Vagina (tissue), 2 donors: Measurements from ENCODE around the gene METTL3. TPM values are rescaled to one million over a fixed set of nuclear protein-coding genes. Genes with fewer than 3 reads are reported as not detected.
A peak's percentile ranks its signal among the peaks of the same experiment; 100 is the strongest.

Experiments
- DNase-seq, 2 donors: peaks; one replicate each; pipeline ENCODE4 v3.0.0-alpha.2; 2017; ENCODE audit errors: extremely low spot score in 2 of 2
- H3K27ac ChIP-seq: fragments of 200-600 bp; sonication (generic); one replicate; pipeline ENCODE4 v1.5.1; 2019
- H3K27me3 ChIP-seq: fragments of 200-600 bp; sonication (generic); one replicate; pipeline ENCODE4 v1.5.1; 2019
- H3K36me3 ChIP-seq, 2 donors: fragments of 200-600 bp; sonication (generic); one replicate each; pipeline ENCODE4 v1.5.1; 2017 to 2019
- H3K4me1 ChIP-seq: fragments of 200-600 bp; sonication (generic); one replicate; pipeline ENCODE4 v1.5.1; 2019
- H3K4me3 ChIP-seq, 2 donors: fragments of 200-600 bp; sonication (generic); 1 replicate in 1 of 2; 2 replicates in 1 of 2; pipeline ENCODE4 v1.5.1; 2016 to 2019
- H3K9me3 ChIP-seq: fragments of 200-600 bp; sonication (generic); one replicate; pipeline ENCODE4 v1.5.1; 2019
- POLR2A ChIP-seq, 2 donors: fragments of 450-650 bp; IDR thresholded peaks; one replicate each; pipeline ENCODE4 v1.6.1; 2017; ENCODE audit warnings: antibody characterized with exemption in 2 of 2, mild to moderate bottlenecking in 2 of 2, moderate library complexity in 2 of 2
- POLR2AphosphoS5 ChIP-seq, 2 donors: sonication (generic); formaldehyde crosslinking; IDR thresholded peaks; one replicate each; pipeline ENCODE4 v1.9.0; 2017; ENCODE audit warnings: antibody characterized with exemption in 2 of 2, mild to moderate bottlenecking in 2 of 2, low read depth in 1 of 2; ENCODE audit not compliant: insufficient read depth in 1 of 2
- intact Hi-C: fragments of 100-400 bp; cut with DNase I; formaldehyde crosslinking; loops from one replicate; pipeline ENCODE4 v1.15.1; 2023
- total RNA-seq: library from RNA; depleted of rRNA; stranded (reverse); fragments of >200 nt; gene quantifications from one replicate; pipeline ENCODE4 v1.2.3, GENCODE V29; 2016
- TF ChIP-seq, protein P1 (sequence below), 3 experiments: fragments of 450-650 bp in 2 of 3; fragments of 200-600 bp in 1 of 3; sonication (generic) in 1 of 3; IDR thresholded peaks; one replicate each; pipeline ENCODE4 v1.5.1; 2017 to 2019; ENCODE audit warnings: antibody characterized with exemption in 3 of 3, mild to moderate bottlenecking in 2 of 3, moderate library complexity in 2 of 3

METTL3 gene
- total RNA-seq, 1 donor from 2014 or later: 71.5 TPM

DNA sequence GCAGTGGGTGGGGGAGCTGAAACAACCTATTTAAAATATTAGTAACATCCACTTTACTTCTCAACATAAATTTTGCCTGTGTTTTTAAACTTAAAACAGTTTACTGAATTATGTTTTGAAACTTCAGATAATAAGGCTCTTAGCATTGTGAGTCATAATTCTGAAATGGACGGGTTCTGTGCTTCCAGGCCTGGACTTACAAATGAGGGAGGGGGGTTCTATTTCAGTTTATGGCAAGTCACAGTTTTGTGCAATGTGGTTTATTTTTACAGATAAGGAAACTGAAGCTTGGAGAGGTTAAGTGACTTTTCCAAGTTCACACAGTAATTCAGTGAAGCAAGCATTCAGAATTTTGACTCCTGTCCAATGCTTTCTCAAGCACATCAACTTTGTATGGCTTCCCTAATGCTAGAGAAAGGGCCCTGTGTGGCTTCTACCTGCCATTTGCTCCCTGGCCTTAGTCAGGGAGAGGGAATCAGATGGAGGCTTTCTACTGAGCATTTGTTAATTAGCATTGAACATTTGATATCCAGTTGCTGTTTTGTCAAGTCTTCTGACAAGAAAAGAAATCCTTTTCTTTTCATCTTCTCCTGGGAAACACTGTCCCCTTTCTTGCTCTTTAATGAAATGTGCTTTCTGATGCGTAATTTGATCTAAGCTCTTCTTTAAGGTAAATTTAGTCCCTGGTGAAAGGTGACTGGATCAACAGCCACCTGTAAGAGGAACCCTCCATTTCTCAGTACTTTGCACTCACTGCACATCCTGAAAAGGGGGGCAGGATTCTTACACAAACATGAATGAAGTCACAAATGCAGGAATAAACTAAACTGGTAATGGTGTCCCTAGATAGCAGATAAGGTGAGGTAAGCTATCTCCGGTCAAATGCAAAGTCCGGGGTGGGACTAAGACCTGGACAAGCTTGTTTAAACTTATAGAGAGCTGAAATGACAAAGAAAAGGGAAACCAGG lies 17.5 kb upstream of the METTL3 start:
- peaks cover 6% of the 10 kb centered on the region for H3K4me1 ChIP-seq
- no peaks in the 10 kb centered on the region for H3K36me3 ChIP-seq
- H3K9me3 ChIP-seq: no peaks in the 10 kb centered on the region
- DNase-seq: no peak
- no peaks in the 10 kb centered on the region for H3K27me3 ChIP-seq
- no peak overlapping the region for H3K27ac ChIP-seq
- no peak overlapping the region for H3K4me3 ChIP-seq
- intact Hi-C loops: no loop called here
- TF ChIP-seq POLR2A (IDR thresholded peaks at IDR 0.05) (no peak), POLR2AphosphoS5 (IDR thresholded peaks at IDR 0.05; ENCODE audit: insufficient read depth in 1 of 2, low read depth in 1 of 2) (no peak)
- TF ChIP-seq, protein P1, sequence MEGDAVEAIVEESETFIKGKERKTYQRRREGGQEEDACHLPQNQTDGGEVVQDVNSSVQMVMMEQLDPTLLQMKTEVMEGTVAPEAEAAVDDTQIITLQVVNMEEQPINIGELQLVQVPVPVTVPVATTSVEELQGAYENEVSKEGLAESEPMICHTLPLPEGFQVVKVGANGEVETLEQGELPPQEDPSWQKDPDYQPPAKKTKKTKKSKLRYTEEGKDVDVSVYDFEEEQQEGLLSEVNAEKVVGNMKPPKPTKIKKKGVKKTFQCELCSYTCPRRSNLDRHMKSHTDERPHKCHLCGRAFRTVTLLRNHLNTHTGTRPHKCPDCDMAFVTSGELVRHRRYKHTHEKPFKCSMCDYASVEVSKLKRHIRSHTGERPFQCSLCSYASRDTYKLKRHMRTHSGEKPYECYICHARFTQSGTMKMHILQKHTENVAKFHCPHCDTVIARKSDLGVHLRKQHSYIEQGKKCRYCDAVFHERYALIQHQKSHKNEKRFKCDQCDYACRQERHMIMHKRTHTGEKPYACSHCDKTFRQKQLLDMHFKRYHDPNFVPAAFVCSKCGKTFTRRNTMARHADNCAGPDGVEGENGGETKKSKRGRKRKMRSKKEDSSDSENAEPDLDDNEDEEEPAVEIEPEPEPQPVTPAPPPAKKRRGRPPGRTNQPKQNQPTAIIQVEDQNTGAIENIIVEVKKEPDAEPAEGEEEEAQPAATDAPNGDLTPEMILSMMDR (IDR thresholded peaks at IDR 0.05): no peak

DNA sequence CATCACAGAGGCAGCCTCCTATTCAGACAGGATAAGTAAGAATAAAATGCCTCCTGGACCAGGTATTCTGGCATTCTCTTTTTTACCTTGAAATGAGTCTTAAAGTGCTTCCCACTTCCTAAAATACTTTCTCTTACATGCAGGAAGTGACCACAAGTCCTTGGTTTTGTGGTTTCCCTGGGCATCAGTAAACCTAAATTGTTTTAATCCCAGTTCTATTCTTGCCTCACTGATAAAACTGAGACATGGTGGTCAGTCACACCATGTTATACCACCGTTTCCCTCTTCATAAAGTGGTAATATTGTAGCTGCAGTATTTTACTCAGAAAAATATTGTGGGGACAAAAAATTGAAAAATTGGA lies 16.2 kb upstream of the METTL3 start:
- intact Hi-C loops: no loop called here
- no peak overlapping the region for H3K27ac ChIP-seq

DNA sequence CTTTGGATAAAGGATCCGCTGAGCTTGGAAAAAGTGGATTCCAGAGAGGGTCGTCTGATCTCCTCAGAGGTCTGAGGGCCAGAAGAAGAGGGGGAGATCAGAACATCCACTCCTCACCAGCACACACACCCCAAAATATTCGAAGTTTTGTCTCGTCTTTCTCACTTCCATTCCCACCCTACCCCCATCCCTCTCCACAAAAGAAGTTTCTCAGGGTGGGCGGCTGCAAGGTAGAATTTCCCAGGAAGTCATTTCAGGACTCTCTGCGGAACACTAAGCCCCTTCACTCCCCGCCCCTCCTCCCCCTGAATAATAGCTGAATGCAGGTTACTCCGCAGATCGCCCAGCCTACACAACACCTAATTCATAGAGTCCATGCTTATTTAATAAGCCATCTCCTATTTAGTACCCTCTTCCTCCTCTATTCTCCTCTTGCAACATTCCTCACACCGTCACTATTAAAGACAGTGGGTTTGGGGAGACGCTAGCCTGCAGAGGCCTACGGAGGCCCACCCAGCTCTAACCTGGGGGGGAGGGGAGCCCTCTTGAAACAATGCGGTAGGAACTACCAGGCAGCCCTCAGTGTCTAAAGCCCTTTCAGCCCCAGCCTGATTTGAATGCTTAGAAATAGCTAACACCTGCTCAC lies 15.7 kb upstream of the METTL3 start:
- Histone ChIP-seq H3K27me3 (no peaks in the 10 kb centered on the region), H3K4me3 (peak overlapping the region; percentile 79 to 90), H3K27ac (peak overlapping the region; percentile 84), H3K9me3 (no peaks in the 10 kb centered on the region), H3K4me1 (peaks cover 6% of the 10 kb centered on the region), H3K36me3 (no peaks in the 10 kb centered on the region)
- DNase-seq: no peak
- TF ChIP-seq POLR2A (IDR thresholded peaks at IDR 0.05) (no peak), POLR2AphosphoS5 (IDR thresholded peaks at IDR 0.05; ENCODE audit: insufficient read depth in 1 of 2, low read depth in 1 of 2) (no peak)
- TF ChIP-seq, protein P1 (IDR thresholded peaks at IDR 0.05): no peak
- intact Hi-C loops: no loop called here

More for the DNA sequence above, 16.2 kb upstream of the METTL3 start:
- Histone ChIP-seq H3K4me1 (peaks cover 6% of the 10 kb centered on the region), H3K27me3 (no peaks in the 10 kb centered on the region), H3K9me3 (no peaks in the 10 kb centered on the region), H3K4me3 (no peak overlapping the region), H3K36me3 (no peaks in the 10 kb centered on the region)
- TF ChIP-seq POLR2AphosphoS5 (IDR thresholded peaks at IDR 0.05; ENCODE audit: insufficient read depth in 1 of 2, low read depth in 1 of 2): no peak
- TF ChIP-seq POLR2A (IDR thresholded peaks at IDR 0.05): no peak
- TF ChIP-seq, protein P1 (IDR thresholded peaks at IDR 0.05): no peak
- DNase-seq: no peak

DNA sequence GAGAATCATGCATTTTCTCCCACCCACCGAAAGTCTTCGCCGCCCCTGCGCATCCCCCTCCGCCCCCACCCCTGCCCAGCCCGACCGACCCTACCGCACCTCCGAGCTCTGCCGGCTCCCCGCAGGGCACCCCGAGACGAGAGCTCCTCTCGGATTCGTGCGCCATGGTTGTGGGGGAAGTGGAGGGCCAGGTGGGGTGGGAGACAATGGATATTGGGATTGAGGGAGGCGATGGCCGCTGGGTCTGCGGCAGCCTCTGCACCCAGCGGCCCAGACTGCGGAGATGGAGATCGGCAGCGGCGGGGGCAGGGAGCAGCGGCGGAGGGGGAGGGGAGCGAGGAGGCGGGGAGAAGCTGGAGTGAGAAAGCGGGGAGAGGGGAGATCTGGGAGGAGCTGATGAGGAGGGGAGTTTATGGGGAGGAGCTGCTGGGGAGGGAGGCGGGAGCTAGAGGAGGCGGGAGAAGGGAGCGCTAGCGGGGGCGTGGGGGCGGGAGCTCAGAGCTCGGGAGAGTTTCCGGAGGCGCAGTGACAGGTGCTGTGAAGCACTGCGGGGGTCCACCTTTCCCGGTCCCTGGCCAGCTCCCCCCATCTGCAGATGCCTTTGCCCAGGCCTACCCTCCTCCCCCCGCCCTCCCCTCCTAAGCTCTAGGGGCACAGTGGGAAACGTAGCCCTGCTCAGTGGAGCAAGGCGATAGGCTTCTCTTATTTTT lies 15.0 kb upstream of the METTL3 start, which contains the start of gene SALL2:
TSS of gene SALL2 (minus strand) at position 385 of the 710 bp plus-strand sequence. CDS start at position 166, 219 bp downstream.
- DNase-seq: no peak
- Histone ChIP-seq H3K27ac (peak within 1 kb of the TSS; percentile 84), H3K9me3 (no peaks in the 10 kb centered on the region), H3K4me1 (peaks cover 6% of the 10 kb centered on the region), H3K36me3 (no peaks in the 10 kb centered on the region), H3K4me3 (peak within 1 kb of the TSS; percentile 79 to 90), H3K27me3 (no peaks in the 10 kb centered on the region)
- TF ChIP-seq POLR2A (IDR thresholded peaks at IDR 0.05): no peak
- peak in 1 of 2 donors; percentile 19 for TF ChIP-seq POLR2AphosphoS5 (IDR thresholded peaks at IDR 0.05; ENCODE audit: insufficient read depth in 1 of 2, low read depth in 1 of 2)
- intact Hi-C loops: no loop called here

DNA sequence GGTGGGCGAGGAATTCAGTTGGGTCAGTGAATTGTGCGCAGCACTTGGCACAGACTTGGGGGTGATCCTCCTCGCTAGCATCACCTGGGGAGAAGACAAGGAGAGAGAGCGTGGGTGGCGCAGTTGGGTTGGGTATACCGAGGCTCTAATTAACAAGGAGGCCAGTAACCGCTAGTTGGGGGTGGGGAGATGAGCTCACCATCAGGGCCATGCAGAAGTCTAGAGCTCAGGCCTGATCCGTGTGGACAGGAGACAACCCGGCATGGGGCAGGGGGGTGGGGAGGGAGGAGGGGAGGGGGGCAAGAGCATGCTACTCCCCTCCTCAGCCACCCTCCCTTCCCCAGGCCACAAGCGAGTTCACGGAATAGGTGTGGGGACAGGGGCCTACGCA lies 14.4 kb upstream of the METTL3 start:
- no peaks in the 10 kb centered on the region for H3K27me3 ChIP-seq
- intact Hi-C loops: no loop called here
- DNase-seq: no peak
- H3K4me1 ChIP-seq: peaks cover 6% of the 10 kb centered on the region
- H3K36me3 ChIP-seq: no peaks in the 10 kb centered on the region
- no peaks in the 10 kb centered on the region for H3K9me3 ChIP-seq
- H3K4me3 ChIP-seq: peak overlapping the region; percentile 79 to 90
- TF ChIP-seq, protein P1 (IDR thresholded peaks at IDR 0.05): no peak
- TF ChIP-seq POLR2A (IDR thresholded peaks at IDR 0.05): no peak
- no peak for TF ChIP-seq POLR2AphosphoS5 (IDR thresholded peaks at IDR 0.05; ENCODE audit: insufficient read depth in 1 of 2, low read depth in 1 of 2)
- H3K27ac ChIP-seq: peak overlapping the region; percentile 84
